HG03565 (cell line): ENCODE results near the gene CFAP299.
"Not testable (repeated sequence)": the region's sequence is repeated elsewhere in the genome, so short reads cannot be mapped to it uniquely, and the experiment has no call there.

ENCODE experiments used
- ATAC-seq: cut with Tn5 transposase; IDR thresholded peaks from one replicate; pipeline ENCODE4 v1.9.1; 2021; ENCODE audit warnings: mild to moderate bottlenecking, moderate library complexity; ENCODE audit not compliant: unreplicated experiment

CFAP299 gene

DNA sequence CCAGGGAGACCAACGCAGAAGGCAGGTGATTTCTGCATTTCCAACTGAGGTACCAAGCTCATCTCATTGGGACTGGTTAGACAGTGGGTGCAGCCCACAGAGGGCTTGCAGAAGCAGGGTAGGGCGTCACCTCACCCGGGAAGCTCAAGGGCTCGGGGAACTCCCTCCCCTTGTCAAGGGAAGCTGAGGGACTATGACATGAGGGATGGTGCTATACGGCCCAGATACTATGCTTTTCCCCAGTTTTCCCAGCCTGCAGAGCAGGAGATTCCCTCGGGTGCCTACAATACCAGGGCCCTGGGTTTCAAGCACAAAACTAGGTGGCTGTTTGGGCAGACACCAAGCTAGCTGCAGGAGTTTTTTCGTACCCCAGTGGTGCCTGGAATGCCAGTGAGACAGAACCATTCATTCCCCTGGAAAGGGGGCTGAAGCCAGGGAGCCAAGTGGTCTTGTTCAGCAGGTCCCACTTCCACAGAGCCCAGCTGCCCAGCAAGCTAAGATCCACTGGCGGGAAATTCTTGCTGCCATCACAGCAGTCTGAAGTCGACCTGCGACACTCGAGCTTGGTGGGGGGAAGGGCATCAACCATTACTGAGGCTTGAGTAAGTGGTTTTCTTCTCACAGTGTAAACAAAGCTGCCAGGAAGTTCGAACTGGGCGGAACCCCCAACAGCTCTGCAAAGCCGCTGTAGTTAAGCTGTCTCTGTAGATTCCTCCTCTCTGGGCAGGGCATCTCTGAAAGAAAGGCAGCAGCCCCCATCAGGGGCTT, 103.9 kb downstream of the CFAP299 start:
- ATAC-seq = not testable (repeated sequence)

- no peak for ATAC-seq
Observed at GRCh38 chr4:80446248-80446647, 110.7 kb downstream of the CFAP299 start.

DNA sequence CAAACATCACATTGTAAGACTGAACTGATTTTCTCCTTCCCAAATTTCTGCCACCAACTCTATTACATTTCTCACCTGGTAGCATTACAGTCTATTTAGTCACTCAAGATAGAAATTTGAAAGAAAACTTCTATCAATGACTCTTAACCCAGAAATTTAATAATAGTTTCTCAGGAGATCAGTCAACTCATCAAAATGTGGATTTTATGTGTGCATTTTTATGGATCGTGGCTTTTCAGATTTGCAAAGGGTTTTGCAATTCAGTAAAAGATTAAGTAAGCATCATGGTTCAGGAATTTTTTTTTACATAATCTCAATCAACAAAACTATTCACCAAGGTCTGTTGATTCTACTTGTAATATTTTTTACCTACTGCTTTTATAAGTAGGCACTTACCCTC, 111.1 kb downstream of the CFAP299 start:
- ATAC-seq = no peak

GRCh38 chr4:80447493-80447892, 112.0 kb downstream of the CFAP299 start:
- no peak for ATAC-seq

- ATAC-seq = no peak
Observed at GRCh38 chr4:80448056-80448455, 112.5 kb downstream of the CFAP299 start.

DNA sequence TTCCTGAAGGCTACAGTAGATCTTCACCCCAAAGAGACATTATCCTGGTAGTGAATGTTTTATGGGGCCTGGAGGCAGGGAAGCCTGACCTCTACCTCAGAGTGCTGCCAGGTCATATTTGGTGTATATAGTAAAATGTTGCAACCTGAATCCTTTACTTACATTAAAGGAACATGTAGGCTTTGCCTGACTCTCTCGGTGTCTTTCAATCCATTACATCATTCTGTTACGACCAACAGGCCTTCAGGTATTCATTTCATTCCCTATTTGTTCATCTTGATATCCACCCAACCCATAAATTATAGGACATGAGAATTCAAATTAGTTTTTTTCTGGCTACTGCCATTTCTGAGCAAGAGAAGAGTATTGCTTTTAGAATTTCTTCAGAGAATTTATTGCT, 116.5 kb downstream of the CFAP299 start:
- ATAC-seq = no peak

DNA sequence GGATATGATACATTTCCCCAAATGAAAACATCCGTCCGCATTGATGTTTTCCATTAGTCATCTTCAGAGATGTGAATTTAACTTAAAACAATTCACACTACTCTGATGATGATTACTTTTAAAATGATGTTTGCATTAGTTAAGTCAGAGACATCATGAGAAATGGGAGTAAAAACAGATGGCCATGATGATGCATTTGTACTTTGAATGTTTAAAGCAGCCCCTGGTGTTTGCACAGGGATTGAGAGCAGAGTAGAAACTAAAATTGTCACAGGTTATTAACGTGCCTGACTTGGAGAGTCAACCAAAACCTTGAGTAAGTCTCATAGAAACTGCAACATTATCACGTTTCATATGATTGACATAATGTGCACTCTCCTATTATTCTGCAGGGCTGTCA, 117.2 kb downstream of the CFAP299 start:
- ATAC-seq = no peak

GRCh38 chr4:80454040-80454439, 118.5 kb downstream of the CFAP299 start:
- ATAC-seq = no peak

DNA sequence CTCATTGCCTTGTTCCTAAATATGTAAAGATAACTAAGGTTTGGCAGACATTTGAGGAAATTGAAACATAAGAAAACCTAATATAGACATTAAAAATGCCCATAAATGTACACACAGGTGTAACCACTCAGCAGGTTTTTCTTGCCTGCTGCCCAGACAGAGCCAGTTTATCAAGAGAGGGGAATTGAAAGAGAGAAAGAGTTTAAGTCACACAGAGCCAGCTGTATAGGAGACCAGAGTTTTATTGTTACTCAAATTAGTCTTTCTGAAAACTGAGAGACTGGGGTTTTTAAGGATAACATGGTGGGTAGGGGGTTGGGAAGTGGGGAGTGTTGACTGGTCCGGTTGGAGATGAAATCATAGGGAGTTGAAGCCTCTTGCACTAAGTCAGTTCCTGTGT, 119.0 kb downstream of the CFAP299 start:
- ATAC-seq = no peak

DNA sequence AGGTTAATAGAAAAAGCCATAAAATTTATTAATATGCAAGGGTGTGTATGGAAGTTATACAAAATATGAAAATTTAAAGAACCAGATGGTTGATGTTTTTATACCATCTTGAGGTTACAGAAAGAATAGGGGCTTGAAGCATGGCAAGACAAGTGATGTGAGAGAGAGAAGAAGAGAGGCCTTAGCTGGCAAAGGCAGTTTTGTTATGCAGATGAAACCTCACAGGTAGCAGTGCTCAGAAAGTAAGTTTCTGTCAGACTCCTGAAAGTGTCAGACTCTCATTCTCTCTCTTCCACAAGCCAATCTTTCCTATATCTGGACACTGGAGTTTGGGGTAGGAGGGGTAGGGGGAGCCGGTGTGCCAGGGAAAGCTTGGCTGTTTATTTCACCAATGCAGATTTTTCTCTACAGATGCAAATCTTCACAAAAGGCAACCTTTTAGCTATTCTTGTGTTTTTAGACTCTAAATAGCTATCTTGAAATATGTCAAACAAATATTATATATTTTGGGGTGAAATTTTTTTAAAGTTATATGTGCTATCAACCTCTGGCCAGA, 124.5 kb downstream of the CFAP299 start:
- no peak for ATAC-seq

DNA sequence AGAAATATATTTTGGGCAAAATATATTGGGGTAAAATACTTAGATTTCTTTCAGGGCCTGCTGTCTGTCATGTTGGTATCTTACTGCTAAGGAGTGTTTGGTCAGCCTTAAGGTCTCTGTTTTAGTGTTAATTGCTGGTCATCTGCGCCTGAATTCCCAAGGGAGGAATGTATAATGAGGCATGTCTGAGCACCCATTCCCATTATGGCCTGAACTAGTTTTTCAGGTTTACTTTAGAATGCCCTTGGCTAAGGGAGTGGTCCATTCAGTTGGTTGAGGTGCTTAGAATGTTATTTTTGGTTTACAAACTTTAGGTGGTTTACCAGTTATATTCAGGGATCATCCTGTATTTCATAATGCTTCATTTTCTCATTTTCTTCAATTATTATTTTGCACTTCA, 125.9 kb downstream of the CFAP299 start:
- no peak for ATAC-seq

DNA sequence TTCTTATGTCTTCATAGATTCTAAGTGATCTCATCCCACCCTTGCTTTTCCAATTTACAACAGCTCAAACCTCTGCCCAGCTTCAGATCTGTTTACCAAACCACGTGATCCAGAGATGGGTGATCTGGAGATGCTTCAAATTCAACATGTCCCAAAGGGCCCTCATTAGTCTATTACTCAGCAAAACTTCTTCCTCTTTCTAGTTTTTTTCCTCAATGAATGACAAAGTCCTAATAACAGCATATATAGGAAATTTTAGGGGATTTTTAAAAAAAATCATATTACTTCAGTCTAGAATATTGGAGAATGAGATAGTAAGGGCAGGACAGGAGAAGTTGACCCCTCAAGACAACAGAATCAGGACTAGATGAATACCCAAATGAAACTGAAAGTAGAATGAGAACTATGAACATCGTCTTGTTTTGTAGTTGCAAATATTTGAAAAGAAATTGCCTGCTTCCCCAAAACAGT, 127.1 kb downstream of the CFAP299 start:
- ATAC-seq = peak; percentile 61

GRCh38 chr4:80463509-80463908, 128.0 kb downstream of the CFAP299 start:
- no peak for ATAC-seq

DNA sequence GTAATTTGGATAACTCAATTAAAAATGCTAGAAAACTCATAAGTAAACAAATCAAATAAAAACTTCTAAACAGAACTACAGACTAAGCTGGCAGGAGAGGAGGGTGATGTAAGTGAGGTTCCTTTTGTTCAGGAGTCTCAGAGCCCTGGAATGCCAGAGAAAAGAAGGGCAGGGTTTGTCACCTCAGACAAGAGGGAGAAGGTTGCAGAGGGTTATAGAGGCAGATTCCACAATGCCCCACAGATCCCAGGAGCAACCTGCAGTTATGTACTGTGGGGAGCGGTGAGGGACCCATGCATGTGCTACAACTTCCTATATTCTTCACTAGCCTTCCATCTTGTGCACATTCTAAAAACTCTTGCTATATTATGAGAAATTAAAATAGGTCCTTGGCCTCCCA, 129.7 kb downstream of the CFAP299 start:
- no peak for ATAC-seq

GRCh38 chr4:80465736-80466135, 130.2 kb downstream of the CFAP299 start:
- no peak for ATAC-seq

GRCh38 chr4:80466618-80467017, 131.1 kb downstream of the CFAP299 start:
- no peak for ATAC-seq

DNA sequence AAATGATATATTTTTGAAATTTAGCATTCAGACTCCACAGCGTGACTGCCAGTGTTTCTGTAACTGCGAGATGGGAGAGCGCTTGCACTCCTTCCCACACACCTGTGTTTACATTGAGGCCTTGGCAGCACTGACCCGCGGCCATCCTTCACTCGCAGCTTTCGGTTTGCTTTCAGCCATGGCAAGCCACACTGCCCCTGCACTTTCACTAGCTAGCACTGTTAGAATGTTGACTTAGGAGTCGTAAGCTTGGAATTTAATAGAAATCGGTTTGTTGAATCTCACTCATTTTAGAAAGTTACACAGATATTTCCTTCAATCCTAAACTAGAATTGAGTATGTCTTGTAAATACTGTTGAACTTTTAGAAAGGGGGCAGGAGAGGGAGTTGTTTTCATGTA, 136.2 kb downstream of the CFAP299 start:
- ATAC-seq = no peak

GRCh38 chr4:80475236-80475635, 139.7 kb downstream of the CFAP299 start:
- ATAC-seq = no peak

- ATAC-seq = no peak
Observed at GRCh38 chr4:80475798-80476197, 140.3 kb downstream of the CFAP299 start.

- no peak for ATAC-seq
Observed at GRCh38 chr4:80484712-80485111, 149.2 kb downstream of the CFAP299 start.

- ATAC-seq = no peak
Observed at GRCh38 chr4:80486603-80487002, 151.1 kb downstream of the CFAP299 start.

DNA sequence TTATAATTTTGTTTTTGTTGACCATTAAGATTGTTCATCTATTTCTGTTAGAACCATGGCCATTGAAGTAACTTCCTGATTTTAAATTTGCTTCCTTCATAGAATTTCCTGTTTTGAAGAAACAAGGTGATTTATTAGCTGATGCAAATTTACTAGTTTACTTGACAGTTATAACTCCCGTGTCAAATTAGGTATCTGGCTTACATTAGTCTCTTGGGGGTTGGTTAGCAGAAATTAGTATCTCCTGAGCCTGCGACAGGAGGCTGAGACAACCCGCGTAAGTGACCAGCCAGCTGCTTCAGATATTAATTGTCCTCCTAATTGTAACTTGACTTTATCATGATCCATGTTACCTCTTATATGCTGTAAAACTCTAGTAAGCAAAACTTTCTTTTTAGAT, 154.3 kb downstream of the CFAP299 start:
- ATAC-seq = peak; percentile 40

DNA sequence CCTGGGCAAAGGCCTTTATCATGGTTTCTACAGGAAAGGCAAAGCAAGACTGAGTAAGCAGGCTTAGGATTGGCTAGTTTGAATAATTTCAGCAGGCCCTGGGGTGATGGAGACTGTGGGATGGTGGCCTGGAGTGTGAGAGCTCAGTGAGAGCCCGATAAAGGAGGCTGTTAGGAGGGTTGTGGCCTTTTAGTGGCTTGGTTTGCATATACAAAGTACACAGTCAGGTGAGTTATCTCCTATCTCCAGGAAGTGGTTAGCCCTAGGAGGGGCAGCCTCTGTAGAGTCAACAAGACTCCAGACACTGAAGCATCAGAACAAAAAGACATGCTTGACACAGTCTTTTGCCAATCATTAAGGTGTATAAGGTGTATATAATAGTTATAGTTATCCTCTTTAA, 157.2 kb downstream of the CFAP299 start:
- ATAC-seq = no peak
